H1 (cell line): ENCODE measurements around the gene ACAD9. TPM values are rescaled to one million over a fixed set of nuclear protein-coding genes. Genes with fewer than 3 reads are reported as not detected.

Source experiments
- POU5F1 ChIP-seq: IDR thresholded peaks from 2 replicates; pipeline ENCODE4 v1.6.1; 2011; ENCODE audit warnings: low read depth, mild to moderate bottlenecking, low read length, moderate library complexity
- RAD21 ChIP-seq, 2 experiments: IDR thresholded peaks in 1 of 2; conservative IDR thresholded peaks in 1 of 2; 2 replicates each; pipeline ENCODE4 v1.6.1; 2011; ENCODE audit warnings: low read depth in 2 of 2, low read length in 2 of 2, improper control_type of control experiment in 1 of 2, inconsistent platforms in 1 of 2, mild to moderate bottlenecking in 1 of 2, moderate library complexity in 1 of 2
- polyA plus RNA-seq, 7 experiments: library from polyadenylated mRNA; depleted of rRNA in 3 of 7; stranded (reverse) in 5 of 7; unstranded in 2 of 7; fragments of >200 nt in 5 of 7; fragments of 200-250 nt in 2 of 7; gene quantifications; 1 replicate in 5 of 7; 2 replicates in 1 of 7; 4 replicates in 1 of 7; pipeline versions ENCODE4 v1.2.1 to v1.2.3, GENCODE V29; 2011 to 2013; ENCODE audit warnings: missing spikeins in 2 of 7, mixed read lengths in 2 of 7
- total RNA-seq: library from RNA; stranded (reverse); fragmentation: NEBNext Ultra II Directional; extraction: Animal tissue kit (Norgen Biotek cat#: 25700); gene quantifications from 2 replicates; pipeline ENCODE4 v1.2.1, GENCODE V29; 2021
- TF ChIP-seq, protein P1 (sequence below): IDR thresholded peaks from 2 replicates; pipeline ENCODE4 v1.6.1; 2012; ENCODE audit warnings: low read length, inconsistent platforms

Gene ACAD9
- total and polyA plus RNA-seq, 2 of the 8 experiments (the other 6 are each of a cell fraction or from before 2014, with no cell fraction given) = 27.5 to 28.9 TPM

GRCh38 chr3:128863560-128863959 is 15.9 kb upstream of the ACAD9 start (continued):
- TF ChIP-seq, protein P1, sequence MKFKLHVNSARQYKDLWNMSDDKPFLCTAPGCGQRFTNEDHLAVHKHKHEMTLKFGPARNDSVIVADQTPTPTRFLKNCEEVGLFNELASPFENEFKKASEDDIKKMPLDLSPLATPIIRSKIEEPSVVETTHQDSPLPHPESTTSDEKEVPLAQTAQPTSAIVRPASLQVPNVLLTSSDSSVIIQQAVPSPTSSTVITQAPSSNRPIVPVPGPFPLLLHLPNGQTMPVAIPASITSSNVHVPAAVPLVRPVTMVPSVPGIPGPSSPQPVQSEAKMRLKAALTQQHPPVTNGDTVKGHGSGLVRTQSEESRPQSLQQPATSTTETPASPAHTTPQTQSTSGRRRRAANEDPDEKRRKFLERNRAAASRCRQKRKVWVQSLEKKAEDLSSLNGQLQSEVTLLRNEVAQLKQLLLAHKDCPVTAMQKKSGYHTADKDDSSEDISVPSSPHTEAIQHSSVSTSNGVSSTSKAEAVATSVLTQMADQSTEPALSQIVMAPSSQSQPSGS = no peak
- TF ChIP-seq RAD21 (IDR thresholded peaks at IDR 0.05 in 1 of 2, conservative IDR thresholded peaks at IDR 0.05 in 1 of 2; ENCODE audit: low read depth in 2 of 2, low read length in 2 of 2) (peak; percentile 33 to 44), POU5F1 (no peak)
- TF ChIP-seq, all 59 proteins: peak for 2
